Kidney (tissue), 11 donors: ENCODE data around the gene GOLGA8T. TPM values are rescaled to one million over a fixed set of nuclear protein-coding genes. Genes with fewer than 3 reads are reported as not detected.
"Not testable (repeated sequence)": the region's sequence is repeated elsewhere in the genome, so short reads cannot be mapped to it uniquely, and the experiment has no call there.

ENCODE experiments used
- DNase-seq, 5 donors: peaks; one replicate each; pipeline ENCODE4 v3.0.0-alpha.2; 2013 to 2020
- FAIRE-seq: peaks from 2 replicates; lab custom pipeline; 2012; peaks lifted over from hg19 to GRCh38; lab: Jason Lieb, UNC
- H3K27ac ChIP-seq, 2 donors: one replicate each; pipeline ENCODE4 v1.7.0; 2013; ENCODE audit warnings: low read depth in 2 of 2, low read length in 2 of 2, inconsistent platforms in 1 of 2
- H3K27me3 ChIP-seq: one replicate; pipeline ENCODE4 v1.7.1; 2013; ENCODE audit warnings: low read length, inconsistent platforms; ENCODE audit not compliant: control insufficient read depth, insufficient read depth
- H3K36me3 ChIP-seq, 3 donors: one replicate each; pipeline versions ENCODE4 v1.7.0 to v1.7.1; 2013; ENCODE audit warnings: low read length in 3 of 3, control low read depth in 1 of 3, inconsistent platforms in 1 of 3; ENCODE audit not compliant: insufficient read depth in 3 of 3, control insufficient read depth in 2 of 3
- H3K4me1 ChIP-seq, 3 donors: one replicate each; pipeline versions ENCODE4 v1.7.0 to v1.7.1; 2013; ENCODE audit warnings: low read length in 3 of 3, inconsistent platforms in 1 of 3, low read depth in 1 of 3; ENCODE audit not compliant: control insufficient read depth in 2 of 3, insufficient read depth in 2 of 3
- H3K4me3 ChIP-seq, 3 donors: one replicate each; pipeline versions ENCODE4 v1.7.0 to v1.8.1; 2013; ENCODE audit warnings: low read length in 3 of 3, control low read depth in 1 of 3, inconsistent platforms in 1 of 3
- H3K9ac ChIP-seq, 3 donors: one replicate each; pipeline versions ENCODE4 v1.7.0 to v1.7.1; 2013; ENCODE audit warnings: low read length in 3 of 3, control low read depth in 1 of 3, inconsistent platforms in 1 of 3
- H3K9me3 ChIP-seq, 3 donors: one replicate each; pipeline versions ENCODE4 v1.7.0 to v1.7.1; 2013; ENCODE audit warnings: low read length in 3 of 3, control low read depth in 1 of 3, inconsistent platforms in 1 of 3; ENCODE audit not compliant: control insufficient read depth in 2 of 3, insufficient read depth in 1 of 3
- intact Hi-C: fragments of 100-400 bp; cut with DNase I; formaldehyde crosslinking; loops from one replicate; pipeline ENCODE4 v1.11.1; 2022
- polyA plus RNA-seq: library from polyadenylated mRNA; stranded (reverse); fragments of 350-450 nt; fragmentation: Illumina TruSeq; extraction: RNeasy Lipid Tissue Mini Kit (QIAGEN cat#74804); gene quantifications from one replicate; pipeline ENCODE4 v1.2.3, GENCODE V29; 2014; ENCODE audit warnings: low read depth, low replicate concordance; ENCODE audit not compliant: insufficient read depth
- total RNA-seq: library from RNA; stranded (reverse); fragmentation: NEBNext Ultra II Directional; extraction: Animal tissue kit (Norgen Biotek cat#: 25700); gene quantifications from one replicate; pipeline ENCODE4 v1.2.1, GENCODE V29; 2021
- donor health status: control.
- donor health status: control.
- donor health status: DM: yes; HTN: yes; CAD: no.
- donor health status: Normal renal cell carcinoma (clear cell type).

Gene GOLGA8T
- total and polyA plus RNA-seq, 2 donors from 2014 or later: 0.28 TPM; not detected in 1

DNA sequence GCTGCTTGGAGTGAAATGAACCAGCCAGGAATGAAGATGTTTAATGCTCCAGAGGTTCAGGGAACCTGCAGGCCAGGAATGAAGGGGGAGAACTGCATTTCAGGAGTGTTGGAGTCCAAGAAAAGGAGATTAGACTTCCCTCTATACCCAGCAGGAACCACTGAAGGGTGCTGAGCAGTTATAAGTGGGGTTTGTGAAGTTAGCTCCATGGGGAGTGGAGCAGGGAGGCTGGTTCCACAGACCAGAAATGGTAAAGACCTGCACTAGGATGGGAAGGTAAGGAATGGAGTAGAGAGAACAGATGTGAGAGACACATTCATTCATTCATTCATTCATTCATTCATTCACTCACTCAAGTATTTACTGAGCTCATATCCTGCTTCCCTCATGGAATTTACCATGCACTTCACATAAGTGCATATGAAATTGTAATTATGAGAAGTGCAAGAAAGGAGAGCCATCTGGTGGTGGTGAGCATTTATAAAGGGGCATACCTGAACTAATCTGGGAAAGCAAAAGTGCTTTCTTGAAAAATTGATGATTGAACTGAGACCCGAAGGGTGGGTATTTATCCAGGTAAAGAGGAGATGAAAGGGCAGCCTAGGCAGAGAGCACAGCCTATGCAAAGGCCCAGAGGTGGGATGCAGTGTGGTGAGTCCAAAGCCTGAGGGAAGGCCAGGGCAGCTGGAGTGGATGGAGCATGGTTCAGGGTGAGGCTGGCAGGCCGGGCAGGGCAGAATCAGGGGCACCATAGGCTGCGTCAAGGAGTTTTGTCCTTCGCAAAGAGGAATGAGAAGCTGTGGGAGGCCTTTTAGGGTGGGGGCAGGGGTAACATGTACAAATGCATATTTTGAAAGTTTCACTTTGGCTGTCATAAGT is 27.9 kb downstream of the GOLGA8T start:
- H3K27me3 ChIP-seq, H3K36me3 ChIP-seq, H3K27ac ChIP-seq, H3K9me3 ChIP-seq, H3K4me3 ChIP-seq, H3K9ac ChIP-seq, intact Hi-C loops, FAIRE-seq, DNase-seq, H3K4me1 ChIP-seq: not testable (repeated sequence)

DNA sequence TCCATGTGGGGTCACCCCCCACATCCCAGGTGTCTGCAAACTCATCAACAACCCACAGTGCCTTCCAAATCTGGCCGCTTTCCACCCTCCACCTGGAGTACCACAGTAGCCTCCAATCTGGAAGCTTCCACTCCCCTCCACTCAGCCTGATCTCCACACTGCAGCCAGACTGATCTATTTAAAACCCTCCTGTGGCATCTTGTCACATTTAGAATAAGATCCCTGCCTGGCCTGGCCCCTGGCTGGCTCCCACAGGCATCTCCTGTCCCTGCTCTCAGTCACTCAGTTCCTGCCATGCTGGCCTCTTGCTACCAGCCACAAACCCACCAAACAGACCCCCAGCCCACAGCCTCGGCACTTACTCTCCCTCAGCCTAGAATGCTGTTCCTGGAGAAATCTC is 28.9 kb downstream of the GOLGA8T start:
- H3K9ac ChIP-seq, H3K36me3 ChIP-seq, H3K27ac ChIP-seq, H3K9me3 ChIP-seq, H3K4me3 ChIP-seq, FAIRE-seq, DNase-seq, intact Hi-C loops, H3K27me3 ChIP-seq, H3K4me1 ChIP-seq: not testable (repeated sequence)

DNA sequence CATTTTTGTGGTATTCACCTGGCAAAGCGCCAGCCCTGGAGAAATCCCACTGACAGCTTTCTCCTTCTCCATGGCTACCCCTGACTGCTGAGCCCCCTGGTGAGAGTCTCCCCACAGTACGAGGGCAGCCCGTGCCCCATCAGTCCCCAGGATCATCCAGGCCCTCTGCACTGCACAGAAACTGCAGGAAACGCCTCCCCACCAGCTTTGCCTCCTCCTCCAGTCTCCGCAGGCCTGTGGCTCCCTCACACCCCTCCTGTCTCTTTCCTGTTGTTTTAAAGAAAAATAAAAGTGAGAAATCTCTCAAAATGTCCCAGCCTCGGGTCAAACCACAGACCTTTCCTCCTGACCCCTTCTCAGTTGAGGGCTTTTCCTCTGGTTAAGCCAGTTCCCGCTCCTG is 29.4 kb downstream of the GOLGA8T start:
- H3K9ac ChIP-seq, H3K4me3 ChIP-seq, DNase-seq, intact Hi-C loops, H3K27ac ChIP-seq, FAIRE-seq, H3K9me3 ChIP-seq, H3K4me1 ChIP-seq, H3K27me3 ChIP-seq, H3K36me3 ChIP-seq: not testable (repeated sequence)

DNA sequence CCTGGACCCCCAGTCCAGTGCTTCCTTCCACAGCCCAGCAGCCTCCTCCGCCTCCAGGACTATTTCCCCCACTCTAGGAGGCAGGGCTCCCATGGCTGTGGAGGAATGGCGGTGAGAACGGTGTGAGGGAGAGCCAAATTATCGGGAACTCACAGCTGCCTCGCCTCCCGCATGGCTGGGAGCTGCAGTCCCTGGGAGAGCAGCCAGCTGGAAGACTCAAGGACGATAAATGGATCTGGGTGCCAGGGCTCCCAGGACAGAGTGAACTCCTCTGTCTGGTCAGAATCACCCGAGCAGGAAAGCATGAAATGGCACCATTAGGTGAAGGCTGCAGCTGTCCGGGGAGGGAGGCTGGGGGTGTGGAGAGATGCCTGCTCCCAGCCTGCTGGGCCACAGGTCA is 32.6 kb downstream of the GOLGA8T start:
- H3K27ac ChIP-seq, H3K4me3 ChIP-seq, H3K9ac ChIP-seq, FAIRE-seq, H3K9me3 ChIP-seq, H3K36me3 ChIP-seq, DNase-seq, H3K4me1 ChIP-seq, intact Hi-C loops, H3K27me3 ChIP-seq: not testable (repeated sequence)

DNA sequence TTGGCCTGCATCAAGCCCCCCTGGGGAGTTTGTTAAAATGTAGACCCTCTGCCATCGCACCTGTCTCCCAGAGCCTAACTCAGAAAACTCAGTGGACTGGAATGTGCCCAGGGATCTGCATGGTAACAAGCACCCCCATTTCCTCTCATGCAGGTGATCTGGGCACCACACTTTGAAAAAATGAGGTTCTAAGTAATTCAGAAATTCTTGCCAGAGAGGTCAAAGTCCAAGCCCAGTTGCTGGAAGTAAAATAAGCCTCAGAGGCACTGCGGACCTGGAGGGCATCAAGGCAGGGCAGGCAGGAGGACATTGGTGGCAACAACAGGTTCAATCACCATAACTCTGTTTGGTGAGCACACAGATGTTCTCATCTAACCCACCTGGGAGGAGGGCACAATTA is 33.0 kb downstream of the GOLGA8T start:
- FAIRE-seq, H3K4me1 ChIP-seq, H3K27me3 ChIP-seq, H3K9ac ChIP-seq, H3K4me3 ChIP-seq, H3K36me3 ChIP-seq, intact Hi-C loops, DNase-seq, H3K27ac ChIP-seq, H3K9me3 ChIP-seq: not testable (repeated sequence)

DNA sequence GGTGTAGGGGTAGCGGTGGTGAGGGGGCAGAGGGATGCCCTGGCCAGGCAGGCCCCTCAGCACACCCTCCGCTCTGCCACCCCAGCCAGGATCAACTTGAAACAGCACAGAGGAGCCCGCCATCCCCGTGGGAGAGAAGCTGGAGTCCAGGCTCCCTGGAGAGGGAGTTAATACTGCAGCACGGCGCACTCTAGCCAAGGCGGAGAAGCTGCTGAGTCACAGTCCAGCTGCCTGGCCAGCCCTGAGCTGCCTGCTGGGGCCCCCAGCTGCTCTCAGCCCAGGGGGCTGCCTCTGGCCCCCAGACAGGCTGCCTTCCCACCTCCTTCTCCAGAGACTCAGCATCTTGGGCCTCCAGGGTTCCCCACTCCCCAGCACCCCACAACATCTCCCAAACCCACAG is 36.6 kb downstream of the GOLGA8T start:
- FAIRE-seq, intact Hi-C loops, H3K4me3 ChIP-seq: not testable (repeated sequence)

More for the DNA sequence above, 36.6 kb downstream of the GOLGA8T start:
- H3K27me3 ChIP-seq, H3K9ac ChIP-seq, H3K36me3 ChIP-seq, H3K27ac ChIP-seq, DNase-seq, H3K4me1 ChIP-seq, H3K9me3 ChIP-seq: not testable (repeated sequence)
